Keratinocyte (primary cell): ENCODE data around the gene TXNRD2. TPM values are rescaled to one million over a fixed set of nuclear protein-coding genes. Genes with fewer than 3 reads are reported as not detected.

Experiments used
- DNase-seq: peaks from one replicate; pipeline ENCODE4 v3.0.0-alpha.2; 2011; ENCODE audit warnings: low read depth, missing footprints, low spot score
- FAIRE-seq: peaks from 2 replicates; lab custom pipeline; 2011; peaks lifted over from hg19 to GRCh38; lab: Jason Lieb, UNC
- H2AFZ ChIP-seq: 2 replicates; pipeline ENCODE4 v1.6.0; 2012; ENCODE audit warnings: low read length, control low read depth, inconsistent platforms; ENCODE audit not compliant: control insufficient read depth
- H3K27ac ChIP-seq: 2 replicates; pipeline ENCODE4 v1.5.1; 2011; ENCODE audit warnings: low read length; ENCODE audit not compliant: control insufficient read depth, insufficient read depth
- H3K27me3 ChIP-seq: 3 replicates; pipeline ENCODE4 v1.6.0; 2011; ENCODE audit warnings: low read length; ENCODE audit not compliant: control insufficient read depth, insufficient read depth; ENCODE audit errors: extremely low read depth
- H3K36me3 ChIP-seq, 2 experiments: 2 replicates in 1 of 2; 3 replicates in 1 of 2; pipeline ENCODE4 v1.5.1; 2011; ENCODE audit warnings: low read length in 2 of 2, mild to moderate bottlenecking in 1 of 2; ENCODE audit not compliant: control insufficient read depth in 2 of 2, insufficient read depth in 2 of 2; ENCODE audit errors: extremely low read depth in 1 of 2
- H3K4me1 ChIP-seq: 3 replicates; pipeline ENCODE4 v1.5.1; 2011; ENCODE audit warnings: low read length; ENCODE audit not compliant: control insufficient read depth, insufficient read depth; ENCODE audit errors: extremely low read depth
- H3K4me2 ChIP-seq: 3 replicates; pipeline ENCODE4 v1.6.0; 2011; ENCODE audit warnings: low read depth, low read length; ENCODE audit not compliant: control insufficient read depth, insufficient read depth; ENCODE audit errors: extremely low read depth
- H3K4me3 ChIP-seq, 3 experiments: fragments of 200-600 bp in 1 of 3; sonication (generic) in 1 of 3; 2 replicates in 2 of 3; 3 replicates in 1 of 3; pipeline ENCODE4 v1.5.1; 2011 to 2016; ENCODE audit warnings: low read length in 3 of 3, mild to moderate bottlenecking in 3 of 3, control low read depth in 2 of 3, inconsistent platforms in 1 of 3, low read depth in 1 of 3, mixed read lengths in 1 of 3, mixed run types in 1 of 3, moderate library complexity in 1 of 3; ENCODE audit not compliant: control insufficient read depth in 2 of 3, insufficient read depth in 2 of 3; ENCODE audit errors: extremely low read depth in 1 of 3
- H3K79me2 ChIP-seq: 2 replicates; pipeline ENCODE4 v1.6.0; 2012; ENCODE audit warnings: low read length; ENCODE audit not compliant: control insufficient read depth, insufficient read depth
- H3K9ac ChIP-seq: 3 replicates; pipeline ENCODE4 v1.6.0; 2011; ENCODE audit warnings: low read length; ENCODE audit not compliant: control insufficient read depth, insufficient read depth; ENCODE audit errors: extremely low read depth
- H3K9me1 ChIP-seq: 3 replicates; pipeline ENCODE4 v1.6.0; 2011; ENCODE audit warnings: low read length; ENCODE audit not compliant: control insufficient read depth, insufficient read depth; ENCODE audit errors: extremely low read depth
- H3K9me3 ChIP-seq: 2 replicates; pipeline ENCODE4 v1.5.1; 2012; ENCODE audit warnings: low read depth, low read length; ENCODE audit not compliant: control insufficient read depth
- H4K20me1 ChIP-seq: 3 replicates; pipeline ENCODE4 v1.6.0; 2011; ENCODE audit warnings: low read length; ENCODE audit not compliant: control insufficient read depth, insufficient read depth; ENCODE audit errors: extremely low read depth
- EZH2 ChIP-seq: IDR thresholded peaks from one replicate; pipeline ENCODE4 v1.6.1; 2012; ENCODE audit warnings: inconsistent platforms, mild to moderate bottlenecking, low read length, moderate library complexity
- dilution Hi-C: fragments of 300-500 bp; cut with MboI; formaldehyde crosslinking; loops from one replicate; pipeline ENCODE4 v1.7.0; 2020; ENCODE audit warnings: low sequenced_read_pairs; ENCODE audit not compliant: extremely low pct_ligation_motif_present
- polyA plus RNA-seq, 5 experiments: library from polyadenylated mRNA; depleted of rRNA in 3 of 5; stranded (reverse) in 3 of 5; stranded (forward) in 1 of 5; unstranded in 1 of 5; fragments of >200 nt; gene quantifications; 1 replicate in 1 of 5; 2 replicates in 3 of 5; 3 replicates in 1 of 5; pipeline versions ENCODE4 v1.2.1 to v1.2.3, GENCODE V29; 2011 to 2012; ENCODE audit warnings: missing spikeins in 2 of 5, low read depth in 1 of 5, low replicate concordance in 1 of 5
- TF ChIP-seq, protein P1 (sequence below), 3 experiments: IDR thresholded peaks in 1 of 3; conservative IDR thresholded peaks in 1 of 3; optimal IDR thresholded peaks in 1 of 3; 2 replicates in 2 of 3; 3 replicates in 1 of 3; pipeline versions ENCODE3 to v1.5.1; 2011; ENCODE audit warnings: low read length in 3 of 3, mild to moderate bottlenecking in 3 of 3, moderate library complexity in 2 of 3, control low read depth in 1 of 3, inconsistent platforms in 1 of 3; ENCODE audit not compliant: insufficient read depth in 2 of 3; ENCODE audit errors: extremely low read depth in 1 of 3

Gene TXNRD2
- polyA plus RNA-seq, 1 donor (not counting 4 experiments of a cell fraction or from before 2014, with no cell fraction given): 16.0 TPM

DNA sequence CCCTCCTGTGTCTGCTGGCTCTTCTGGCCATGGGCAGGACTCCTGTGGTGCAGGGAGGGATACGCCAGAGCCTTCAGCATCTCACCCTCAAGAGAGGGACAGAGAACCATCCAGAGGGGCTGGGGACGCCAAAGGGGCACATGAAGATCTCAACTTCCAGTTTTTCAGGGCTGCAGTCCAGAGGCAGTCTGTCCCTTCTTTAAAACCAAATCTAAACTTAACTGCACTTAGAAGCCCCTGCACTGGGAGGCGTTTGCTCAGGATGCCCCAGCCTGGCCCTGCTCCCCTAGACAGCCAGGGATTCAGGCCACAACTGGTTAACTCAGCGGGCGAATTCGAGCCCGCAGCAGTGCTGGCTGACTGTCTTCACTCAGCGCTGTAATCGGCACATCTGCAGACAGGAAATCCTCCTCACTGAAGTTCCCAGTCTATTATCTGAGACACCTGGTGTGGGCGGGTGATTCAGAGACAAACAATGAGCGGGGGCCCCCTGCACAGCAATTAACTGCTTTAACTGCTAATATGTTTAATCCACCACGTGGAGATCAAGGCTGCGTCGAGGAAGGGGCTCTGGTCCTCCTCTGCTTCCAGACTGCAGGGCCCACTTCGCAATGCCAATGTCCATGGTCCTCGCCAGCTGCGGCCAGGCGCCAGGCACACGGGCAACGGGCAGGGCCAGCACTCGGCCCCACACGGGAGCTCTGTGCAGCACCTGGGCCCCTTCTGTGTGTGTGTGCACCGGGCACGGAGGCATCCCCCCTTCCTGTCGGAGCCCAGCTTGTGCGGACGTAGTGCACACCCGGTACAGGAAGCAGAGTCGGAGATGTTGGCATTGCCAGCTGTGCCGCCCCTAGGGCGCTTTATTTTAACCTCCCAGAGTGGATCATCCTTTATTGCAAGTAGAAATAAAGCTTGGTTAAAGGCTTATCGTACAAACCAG lies 50.0 kb downstream of the TXNRD2 start:
- Histone ChIP-seq H3K4me1 (peaks cover 37% of the 10 kb centered on the region), H3K4me3 (peak overlapping the region in 2 of 3 experiments; percentile 32 to 33), H4K20me1 (no peaks in the 10 kb centered on the region), H3K27me3 (no peaks in the 10 kb centered on the region), H3K4me2 (peak overlapping the region; percentile 78), H3K9me1 (no peaks in the 10 kb centered on the region), H3K9me3 (no peaks in the 10 kb centered on the region), H3K79me2 (no peaks in the 10 kb centered on the region), H2AFZ (peak overlapping the region; percentile 43), H3K27ac (peak overlapping the region; percentile 81), H3K9ac (peak overlapping the region; percentile 67), H3K36me3 (no peaks in the 10 kb centered on the region)
- dilution Hi-C loops: no loop called here
- FAIRE-seq (peak; percentile 86), DNase-seq (peak; percentile 46)
- TF ChIP-seq EZH2: no peak
- TF ChIP-seq, protein P1, sequence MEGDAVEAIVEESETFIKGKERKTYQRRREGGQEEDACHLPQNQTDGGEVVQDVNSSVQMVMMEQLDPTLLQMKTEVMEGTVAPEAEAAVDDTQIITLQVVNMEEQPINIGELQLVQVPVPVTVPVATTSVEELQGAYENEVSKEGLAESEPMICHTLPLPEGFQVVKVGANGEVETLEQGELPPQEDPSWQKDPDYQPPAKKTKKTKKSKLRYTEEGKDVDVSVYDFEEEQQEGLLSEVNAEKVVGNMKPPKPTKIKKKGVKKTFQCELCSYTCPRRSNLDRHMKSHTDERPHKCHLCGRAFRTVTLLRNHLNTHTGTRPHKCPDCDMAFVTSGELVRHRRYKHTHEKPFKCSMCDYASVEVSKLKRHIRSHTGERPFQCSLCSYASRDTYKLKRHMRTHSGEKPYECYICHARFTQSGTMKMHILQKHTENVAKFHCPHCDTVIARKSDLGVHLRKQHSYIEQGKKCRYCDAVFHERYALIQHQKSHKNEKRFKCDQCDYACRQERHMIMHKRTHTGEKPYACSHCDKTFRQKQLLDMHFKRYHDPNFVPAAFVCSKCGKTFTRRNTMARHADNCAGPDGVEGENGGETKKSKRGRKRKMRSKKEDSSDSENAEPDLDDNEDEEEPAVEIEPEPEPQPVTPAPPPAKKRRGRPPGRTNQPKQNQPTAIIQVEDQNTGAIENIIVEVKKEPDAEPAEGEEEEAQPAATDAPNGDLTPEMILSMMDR (optimal IDR thresholded peaks at IDR 0.05 in 1 of 3, IDR thresholded peaks at IDR 0.05 in 1 of 3, conservative IDR thresholded peaks at IDR 0.05 in 1 of 3; ENCODE audit: extremely low read depth in 1 of 3, insufficient read depth in 2 of 3, low read length in 3 of 3): no peak

DNA sequence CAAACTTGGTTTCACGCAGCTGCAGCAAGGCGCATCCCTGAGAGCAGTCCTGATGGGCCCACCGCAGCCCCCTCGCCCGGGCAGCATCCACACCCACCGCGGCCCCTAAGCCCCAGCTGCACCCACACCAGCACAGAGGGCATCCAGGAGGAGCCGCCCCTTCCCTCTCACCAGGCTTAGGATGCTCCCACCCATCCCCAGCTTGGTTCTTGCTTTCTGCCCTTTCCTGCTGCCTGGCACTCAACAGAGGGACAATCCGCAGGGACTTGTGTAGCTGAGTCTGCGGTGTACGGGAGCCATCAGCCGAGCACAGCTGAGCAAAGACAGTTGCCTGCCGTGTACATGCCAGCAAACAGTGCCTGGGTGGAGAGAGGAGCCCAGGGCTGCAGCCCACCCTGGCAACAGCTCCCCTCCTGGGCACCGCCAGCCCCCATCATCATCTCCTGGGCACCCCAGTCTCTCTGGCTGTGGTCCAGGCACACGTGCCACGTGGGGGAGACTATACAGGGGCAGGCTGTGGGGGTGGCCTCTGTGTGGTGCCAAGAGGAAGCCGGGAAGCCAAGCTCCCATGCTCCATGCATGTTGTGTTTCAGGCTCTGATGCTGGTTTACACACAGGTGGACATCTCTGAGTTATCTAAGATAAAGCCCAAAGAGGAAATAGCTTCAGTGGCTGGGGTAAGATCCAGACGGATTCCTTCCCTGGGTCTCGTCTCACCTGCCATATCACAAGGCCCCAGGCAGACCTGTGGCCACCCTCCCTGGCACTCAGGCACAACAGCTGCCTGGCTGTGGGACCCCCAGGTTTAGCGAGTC lies 50.9 kb downstream of the TXNRD2 start:
- no peak for TF ChIP-seq EZH2
- TF ChIP-seq, protein P1 (optimal IDR thresholded peaks at IDR 0.05 in 1 of 3, IDR thresholded peaks at IDR 0.05 in 1 of 3, conservative IDR thresholded peaks at IDR 0.05 in 1 of 3; ENCODE audit: extremely low read depth in 1 of 3, insufficient read depth in 2 of 3, low read length in 3 of 3): no peak
- H3K9ac ChIP-seq: peak overlapping the region; percentile 56
- H3K4me1 ChIP-seq: peaks cover 40% of the 10 kb centered on the region
- H3K4me3 ChIP-seq: no peak overlapping the region
- H3K4me2 ChIP-seq: peak overlapping the region; percentile 78
- FAIRE-seq (peak; percentile 58), DNase-seq (no peak)
- H3K9me1 ChIP-seq: no peaks in the 10 kb centered on the region
- no peaks in the 10 kb centered on the region for H4K20me1 ChIP-seq
- H2AFZ ChIP-seq: peak overlapping the region; percentile 6
- H3K27me3 ChIP-seq: no peaks in the 10 kb centered on the region
- no peaks in the 10 kb centered on the region for H3K36me3 ChIP-seq
- no peaks in the 10 kb centered on the region for H3K9me3 ChIP-seq
- dilution Hi-C loops: no loop called here
- H3K79me2 ChIP-seq: no peaks in the 10 kb centered on the region
- H3K27ac ChIP-seq: peak overlapping the region; percentile 81
